Lower leg skin (tissue), 3 donors: ENCODE measurements around the gene MYH8.

Source experiments
- POLR2A ChIP-seq, 2 donors: fragments of 450-650 bp; IDR thresholded peaks; one replicate each; pipeline ENCODE4 v1.6.1; 2016 to 2017; ENCODE audit warnings: antibody characterized with exemption in 2 of 2, mild to moderate bottlenecking in 1 of 2, moderate library complexity in 1 of 2
- TF ChIP-seq, protein P1 (sequence below), 3 donors: fragments of 450-650 bp; IDR thresholded peaks; one replicate each; pipeline ENCODE4 v1.5.1; 2016; ENCODE audit warnings: antibody characterized with exemption in 3 of 3, mild to moderate bottlenecking in 3 of 3, moderate library complexity in 2 of 3

DNA sequence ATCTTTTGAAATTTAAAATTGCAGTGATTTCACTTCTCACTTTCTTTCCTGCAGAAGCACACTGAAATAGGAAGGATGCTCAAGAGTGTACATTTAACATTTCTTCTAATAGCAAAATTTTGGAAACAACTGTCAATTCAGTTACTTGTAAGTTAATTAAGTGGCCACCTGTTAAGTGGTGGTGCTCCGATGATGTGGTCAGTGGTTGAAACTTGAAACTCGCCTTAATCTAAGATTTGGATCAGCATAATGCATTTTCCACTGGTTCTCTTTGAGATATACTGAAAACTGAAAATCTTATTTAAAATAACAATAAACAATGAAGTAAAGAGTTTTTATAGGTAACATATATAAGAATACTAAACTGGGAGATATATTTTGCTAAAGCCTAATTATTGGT, 7.0 kb upstream of the MYH8 start:
- TF ChIP-seq, protein P1, sequence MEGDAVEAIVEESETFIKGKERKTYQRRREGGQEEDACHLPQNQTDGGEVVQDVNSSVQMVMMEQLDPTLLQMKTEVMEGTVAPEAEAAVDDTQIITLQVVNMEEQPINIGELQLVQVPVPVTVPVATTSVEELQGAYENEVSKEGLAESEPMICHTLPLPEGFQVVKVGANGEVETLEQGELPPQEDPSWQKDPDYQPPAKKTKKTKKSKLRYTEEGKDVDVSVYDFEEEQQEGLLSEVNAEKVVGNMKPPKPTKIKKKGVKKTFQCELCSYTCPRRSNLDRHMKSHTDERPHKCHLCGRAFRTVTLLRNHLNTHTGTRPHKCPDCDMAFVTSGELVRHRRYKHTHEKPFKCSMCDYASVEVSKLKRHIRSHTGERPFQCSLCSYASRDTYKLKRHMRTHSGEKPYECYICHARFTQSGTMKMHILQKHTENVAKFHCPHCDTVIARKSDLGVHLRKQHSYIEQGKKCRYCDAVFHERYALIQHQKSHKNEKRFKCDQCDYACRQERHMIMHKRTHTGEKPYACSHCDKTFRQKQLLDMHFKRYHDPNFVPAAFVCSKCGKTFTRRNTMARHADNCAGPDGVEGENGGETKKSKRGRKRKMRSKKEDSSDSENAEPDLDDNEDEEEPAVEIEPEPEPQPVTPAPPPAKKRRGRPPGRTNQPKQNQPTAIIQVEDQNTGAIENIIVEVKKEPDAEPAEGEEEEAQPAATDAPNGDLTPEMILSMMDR (IDR thresholded peaks at IDR 0.05), result no peak
- TF ChIP-seq POLR2A (IDR thresholded peaks at IDR 0.05), result no peak
